ENCODE measurements around the gene UBE2D2. TPM values are rescaled to one million over a fixed set of nuclear protein-coding genes. Genes with fewer than 3 reads are reported as not detected.

Gene UBE2D2
- total RNA-seq, 6 donors from 2014 or later: 61.8 to 106 (median 86.7) TPM

DNA sequence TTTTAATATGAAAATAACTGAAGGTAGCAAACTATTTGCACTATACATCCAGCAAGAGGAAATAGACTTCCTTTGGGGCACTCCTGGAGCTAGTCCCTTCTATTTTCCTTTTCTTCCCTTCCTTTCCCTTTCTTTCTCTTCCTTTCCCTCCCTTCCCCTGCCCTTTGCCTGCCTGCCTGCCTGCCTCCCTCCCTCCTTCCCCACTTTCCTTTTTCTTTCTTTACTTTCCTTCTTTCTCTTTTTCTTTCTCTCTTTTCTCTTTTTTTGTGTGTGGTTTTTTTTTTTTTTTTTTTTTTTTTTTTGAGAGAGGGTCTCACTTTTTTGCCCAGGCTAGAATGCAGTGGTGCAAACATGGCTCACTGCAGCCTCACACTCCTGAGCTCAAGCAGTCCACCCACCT lies 69.7 kb downstream of the UBE2D2 start:
- TF ChIP-seq POLR2AphosphoS5 (IDR thresholded peaks at IDR 0.05) (no peak), POLR2A (IDR thresholded peaks at IDR 0.05) (no peak), EP300 (IDR thresholded peaks at IDR 0.05) (no peak)
- TF ChIP-seq, protein P1, sequence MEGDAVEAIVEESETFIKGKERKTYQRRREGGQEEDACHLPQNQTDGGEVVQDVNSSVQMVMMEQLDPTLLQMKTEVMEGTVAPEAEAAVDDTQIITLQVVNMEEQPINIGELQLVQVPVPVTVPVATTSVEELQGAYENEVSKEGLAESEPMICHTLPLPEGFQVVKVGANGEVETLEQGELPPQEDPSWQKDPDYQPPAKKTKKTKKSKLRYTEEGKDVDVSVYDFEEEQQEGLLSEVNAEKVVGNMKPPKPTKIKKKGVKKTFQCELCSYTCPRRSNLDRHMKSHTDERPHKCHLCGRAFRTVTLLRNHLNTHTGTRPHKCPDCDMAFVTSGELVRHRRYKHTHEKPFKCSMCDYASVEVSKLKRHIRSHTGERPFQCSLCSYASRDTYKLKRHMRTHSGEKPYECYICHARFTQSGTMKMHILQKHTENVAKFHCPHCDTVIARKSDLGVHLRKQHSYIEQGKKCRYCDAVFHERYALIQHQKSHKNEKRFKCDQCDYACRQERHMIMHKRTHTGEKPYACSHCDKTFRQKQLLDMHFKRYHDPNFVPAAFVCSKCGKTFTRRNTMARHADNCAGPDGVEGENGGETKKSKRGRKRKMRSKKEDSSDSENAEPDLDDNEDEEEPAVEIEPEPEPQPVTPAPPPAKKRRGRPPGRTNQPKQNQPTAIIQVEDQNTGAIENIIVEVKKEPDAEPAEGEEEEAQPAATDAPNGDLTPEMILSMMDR (IDR thresholded peaks at IDR 0.05): no peak
- H3K27me3 ChIP-seq: no peaks in the 10 kb centered on the region
- no peak for DNase-seq
- peaks cover 9 to 43% (median 18%) of the 10 kb centered on the region in 4 donors for H3K36me3 ChIP-seq
- H3K27ac ChIP-seq: no peak overlapping the region
- H3K4me1 ChIP-seq: peaks cover 5 to 16% (median 11%) of the 10 kb centered on the region in 4 donors
- H3K4me3 ChIP-seq: no peak overlapping the region
- ATAC-seq (ENCODE audit: low FRiP score in 2 of 2): no peak
- no peaks in the 10 kb centered on the region for H3K9me3 ChIP-seq

GRCh38 chr5:139631520-139632165 lies 70.5 kb downstream of the UBE2D2 start:
- DNase-seq (no peak), ATAC-seq (ENCODE audit: low FRiP score in 2 of 2) (no peak)
- WGBS, 2 donors: 67 to 69% methylated on average over 3 of the region's 3 CpGs
- Histone ChIP-seq H3K27me3 (no peaks in the 10 kb centered on the region), H3K4me1 (peaks cover 12 to 24% (median 18%) of the 10 kb centered on the region in 4 donors), H3K27ac (no peak overlapping the region), H3K4me3 (no peak overlapping the region), H3K36me3 (peaks cover 7 to 36% (median 11%) of the 10 kb centered on the region in 4 donors), H3K9me3 (no peaks in the 10 kb centered on the region)
- TF ChIP-seq POLR2A (IDR thresholded peaks at IDR 0.05): no peak
- TF ChIP-seq POLR2AphosphoS5 (IDR thresholded peaks at IDR 0.05): no peak
- TF ChIP-seq, protein P1 (IDR thresholded peaks at IDR 0.05): no peak
- TF ChIP-seq EP300 (IDR thresholded peaks at IDR 0.05): no peak

DNA sequence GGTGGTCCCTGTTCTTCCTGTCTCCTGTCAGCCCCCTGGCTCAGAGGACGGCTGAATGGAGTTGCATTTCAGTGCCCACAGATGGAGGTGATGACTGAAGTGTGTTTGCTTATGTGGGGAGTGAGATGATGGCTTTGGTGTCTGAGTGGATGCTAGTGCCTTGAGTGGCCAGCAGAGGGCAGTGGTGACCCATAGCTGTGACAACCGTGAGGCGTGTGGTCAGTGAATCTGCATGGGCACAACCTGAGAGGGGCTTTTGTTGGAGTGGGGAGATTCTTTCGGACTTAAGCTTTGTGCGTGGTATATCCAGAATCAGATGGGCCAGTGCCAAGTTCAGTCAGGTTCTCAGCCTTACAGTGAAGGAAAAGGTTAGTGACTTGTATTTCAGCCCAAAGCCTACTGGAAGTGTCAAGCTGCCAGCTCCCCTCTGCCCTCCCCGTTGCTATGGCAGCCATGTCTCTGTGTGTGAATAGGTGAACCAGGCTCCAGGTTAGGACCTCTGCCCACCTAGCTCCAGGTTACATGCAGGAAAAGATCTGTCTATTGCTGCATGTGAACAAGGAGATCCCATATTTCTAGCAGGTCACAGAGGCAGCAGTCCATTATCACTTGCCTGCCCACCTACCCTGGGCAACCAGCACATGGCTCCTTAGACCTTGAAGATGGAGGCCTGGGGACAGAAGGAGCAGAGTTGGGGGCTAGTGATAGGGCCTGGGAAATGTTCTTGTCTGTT lies 72.3 kb downstream of the UBE2D2 start:
- peak in 1 of 2 donors; percentile 78 for DNase-seq
- no peak overlapping the region for H3K4me3 ChIP-seq
- WGBS, 2 donors: 7 to 8% methylated on average over 5 to 6 of the region's 6 CpGs
- H3K4me1 ChIP-seq: peaks cover 28 to 42% (median 35%) of the 10 kb centered on the region in 4 donors
- H3K36me3 ChIP-seq: peaks cover 0 to 19% (median 2%) of the 10 kb centered on the region in 4 donors
- no peaks in the 10 kb centered on the region for H3K27me3 ChIP-seq
- H3K9me3 ChIP-seq: no peaks in the 10 kb centered on the region
- ATAC-seq (ENCODE audit: low FRiP score in 2 of 2): peak; percentile 68 to 74
- TF ChIP-seq POLR2AphosphoS5 (IDR thresholded peaks at IDR 0.05): no peak
- TF ChIP-seq, protein P1 (IDR thresholded peaks at IDR 0.05): peak; percentile 93 to 96 (median 95)
- no peak for TF ChIP-seq EP300 (IDR thresholded peaks at IDR 0.05)
- no peak for TF ChIP-seq POLR2A (IDR thresholded peaks at IDR 0.05)
- no peak overlapping the region for H3K27ac ChIP-seq

- ATAC-seq (ENCODE audit: low FRiP score in 2 of 2) (no peak), DNase-seq (no peak)
- peaks cover 0 to 13% (median 2%) of the 10 kb centered on the region in 4 donors for H3K36me3 ChIP-seq
- H3K27ac ChIP-seq: no peak overlapping the region
- H3K4me3 ChIP-seq: no peak overlapping the region
- WGBS, 2 donors: 90 to 100% methylated on average over 1 to 2 of the region's 2 CpGs
- H3K9me3 ChIP-seq: no peaks in the 10 kb centered on the region
- H3K27me3 ChIP-seq: no peaks in the 10 kb centered on the region
- TF ChIP-seq EP300 (IDR thresholded peaks at IDR 0.05) (no peak), POLR2A (IDR thresholded peaks at IDR 0.05) (no peak), POLR2AphosphoS5 (IDR thresholded peaks at IDR 0.05) (no peak)
- TF ChIP-seq, protein P1 (IDR thresholded peaks at IDR 0.05): no peak
- H3K4me1 ChIP-seq: peaks cover 34 to 47% (median 39%) of the 10 kb centered on the region in 4 donors
These were observed 72.8 kb downstream of the UBE2D2 start for GRCh38 chr5:139634028-139634325.

All from upper lobe of left lung (tissue), 6 donors.